Tibial nerve (tissue), 4 donors: ENCODE measurements around the gene DMWD. TPM values are rescaled to one million over a fixed set of nuclear protein-coding genes. Genes with fewer than 3 reads are reported as not detected.
A peak's percentile ranks its signal among the peaks of the same experiment; 100 is the strongest.

ENCODE experiments used
- DNase-seq, 2 donors: peaks; one replicate each; pipeline ENCODE4 v3.0.0-alpha.2; 2019; ENCODE audit warnings: low spot score in 2 of 2
- H3K27ac ChIP-seq, 4 donors: fragments of 200-600 bp; sonication (generic) in 3 of 4; one replicate each; pipeline ENCODE4 v1.5.1; 2017 to 2019; ENCODE audit warnings: mild to moderate bottlenecking in 1 of 4
- H3K27me3 ChIP-seq, 2 donors: fragments of 200-600 bp; sonication (generic) in 1 of 2; one replicate each; pipeline versions ENCODE4 v1.5.1 to v1.6.0; 2017 to 2019
- H3K36me3 ChIP-seq, 3 donors: fragments of 200-600 bp; sonication (generic); one replicate each; pipeline ENCODE4 v1.5.1; 2018 to 2019
- H3K4me1 ChIP-seq, 4 donors: fragments of 200-600 bp; sonication (generic) in 3 of 4; one replicate each; pipeline ENCODE4 v1.5.1; 2017 to 2019
- H3K4me3 ChIP-seq, 4 donors: fragments of 200-600 bp; sonication (generic) in 3 of 4; one replicate each; pipeline ENCODE4 v1.5.1; 2017 to 2019; ENCODE audit warnings: mild to moderate bottlenecking in 1 of 4, moderate library complexity in 1 of 4
- H3K9me3 ChIP-seq, 4 donors: fragments of 200-600 bp; sonication (generic) in 3 of 4; one replicate each; pipeline ENCODE4 v1.5.1; 2017 to 2019
- CTCF ChIP-seq, 5 experiments: fragments of 200-600 bp in 3 of 5; fragments of 450-650 bp in 2 of 5; sonication (generic) in 3 of 5; IDR thresholded peaks; one replicate each; pipeline ENCODE4 v1.5.1; 2016 to 2019; ENCODE audit warnings: antibody characterized with exemption in 5 of 5, mild to moderate bottlenecking in 3 of 5, moderate library complexity in 2 of 5
- EP300 ChIP-seq, 2 donors: sonication (generic); formaldehyde crosslinking; IDR thresholded peaks; one replicate each; pipeline ENCODE4 v1.6.1; 2017; ENCODE audit warnings: antibody characterized with exemption in 2 of 2, mild to moderate bottlenecking in 1 of 2
- POLR2A ChIP-seq, 2 donors: fragments of 450-650 bp; IDR thresholded peaks; one replicate each; pipeline ENCODE4 v1.6.1; 2017; ENCODE audit warnings: antibody characterized with exemption in 2 of 2, mild to moderate bottlenecking in 2 of 2, moderate library complexity in 2 of 2
- WGBS, 2 donors: methylation state at CpG; one replicate each; pipeline ENCODE4 v1.1.5; 2018; 5-methylcytosine and 5-hydroxymethylcytosine counted together
- total RNA-seq, 4 donors: library from RNA; depleted of rRNA; stranded (reverse); fragments of >200 nt; gene quantifications; one replicate each; pipeline ENCODE4 v1.1.0, GENCODE V29; 2016

Gene DMWD
- total RNA-seq, 4 donors from 2014 or later, result 28.4 to 75.0 (median 53.8) TPM

- Histone ChIP-seq H3K4me3 (peak overlapping the region; percentile 62 to 91 (median 83)), H3K36me3 (peaks cover 0 to 34% (median 0%) of the 10 kb centered on the region in 3 donors), H3K4me1 (peaks cover 0 to 34% (median 24%) of the 10 kb centered on the region in 4 donors), H3K27me3 (no peaks in the 10 kb centered on the region), H3K27ac (peak overlapping the region; percentile 88 to 97 (median 94)), H3K9me3 (no peaks in the 10 kb centered on the region)
- 2 to 3% methylated on average over 12 to 36 of the region's 79 CpGs for WGBS, 2 donors
- peak; percentile 94 to 96 for DNase-seq
- TF ChIP-seq POLR2A (IDR thresholded peaks at IDR 0.05) (peak in 1 of 2 donors; percentile 73), CTCF (IDR thresholded peaks at IDR 0.05) (peak; percentile 94 to 99 (median 98)), EP300 (IDR thresholded peaks at IDR 0.05) (peak; percentile 66 to 94)
Measured at GRCh38 chr19:45770192-45771101, 22.2 kb downstream of the DMWD start.

- Histone ChIP-seq H3K4me3 (peak overlapping the region; percentile 62 to 91 (median 83)), H3K36me3 (peaks cover 0 to 36% (median 0%) of the 10 kb centered on the region in 3 donors), H3K9me3 (no peaks in the 10 kb centered on the region), H3K27ac (peak overlapping the region; percentile 88 to 97 (median 94)), H3K4me1 (peaks cover 0 to 41% (median 28%) of the 10 kb centered on the region in 4 donors), H3K27me3 (no peaks in the 10 kb centered on the region)
- WGBS, 2 donors, result 0 to 3% methylated on average over 16 to 28 of the region's 28 CpGs
- no peak for TF ChIP-seq CTCF (IDR thresholded peaks at IDR 0.05)
- no peak for TF ChIP-seq EP300 (IDR thresholded peaks at IDR 0.05)
- no peak for TF ChIP-seq POLR2A (IDR thresholded peaks at IDR 0.05)
- DNase-seq, result peak in 1 of 2 donors; percentile 48
Measured at GRCh38 chr19:45769821-45770191, 22.8 kb downstream of the DMWD start.

- peak within 1 kb of the TSS; percentile 62 to 91 (median 83) for H3K4me3 ChIP-seq
- no peaks in the 10 kb centered on the region for H3K27me3 ChIP-seq
- peak within 1 kb of the TSS; percentile 91 to 99 (median 96) for H3K27ac ChIP-seq
- 0% methylated on average over 43 to 55 of the region's 70 CpGs for WGBS, 2 donors
- peaks cover 0 to 47% (median 33%) of the 10 kb centered on the region in 4 donors for H3K4me1 ChIP-seq
- TF ChIP-seq EP300 (IDR thresholded peaks at IDR 0.05) (peak; percentile 95 to 98), POLR2A (IDR thresholded peaks at IDR 0.05) (peak; percentile 90), CTCF (IDR thresholded peaks at IDR 0.05) (no peak)
- H3K9me3 ChIP-seq, result no peaks in the 10 kb centered on the region
- DNase-seq, result peak; percentile 96 to 97
- peaks cover 0 to 30% (median 0%) of the 10 kb centered on the region in 3 donors for H3K36me3 ChIP-seq
Measured at GRCh38 chr19:45768984-45769782, 23.5 kb downstream of the DMWD start, which contains the start of gene SIX5. Gene SIX5, minus strand, starts transcription at chr19:45769252. Its CDS starts 408 bp downstream, at chr19:45768844.

GRCh38 chr19:45768655-45768983, 24.0 kb downstream of the DMWD start:
- Histone ChIP-seq H3K36me3 (peaks cover 0 to 27% (median 0%) of the 10 kb centered on the region in 3 donors), H3K4me1 (peaks cover 0 to 52% (median 38%) of the 10 kb centered on the region in 4 donors), H3K4me3 (peak overlapping the region; percentile 54 to 91 (median 83)), H3K9me3 (no peaks in the 10 kb centered on the region), H3K27me3 (no peaks in the 10 kb centered on the region), H3K27ac (peak overlapping the region; percentile 91 to 99 (median 96))
- no peak for DNase-seq
- WGBS, 2 donors, result 0 to 2% methylated on average over 18 to 21 of the region's 33 CpGs
- no peak for TF ChIP-seq POLR2A (IDR thresholded peaks at IDR 0.05)
- no peak for TF ChIP-seq EP300 (IDR thresholded peaks at IDR 0.05)
- no peak for TF ChIP-seq CTCF (IDR thresholded peaks at IDR 0.05)
